Measurements from ENCODE around the gene KLHL10.

KLHL10 gene

GRCh38 chr17:41811549-41812380 lies 25.9 kb upstream of the KLHL10 start, which contains the start of gene P3H4:
Gene P3H4, minus strand, starts transcription at chr17:41811949. Its CDS starts 34 bp downstream, at chr17:41811915.
- no peaks in the 10 kb centered on the region for H3K9me2 ChIP-seq (replicated peaks; ENCODE audit: insufficient read depth, low read length)
- H3K4me2 ChIP-seq (ENCODE audit: low read depth, low read length) = peak within 1 kb of the TSS; percentile 99
- H3K4me3 ChIP-seq (ENCODE audit: low read length) = peak within 1 kb of the TSS; percentile 72
- H3K9ac ChIP-seq (ENCODE audit: low read length) = peak within 1 kb of the TSS; percentile 55; the same call in 1 of the 2 replicates
- no peaks in the 10 kb centered on the region for H3K36me3 ChIP-seq (replicated peaks; ENCODE audit: insufficient read depth, low read length)
- H3F3A ChIP-seq (ENCODE audit: insufficient read depth, low read length) = no peaks in the 10 kb centered on the region; the same call in 1 of the 2 replicates
- TF ChIP-seq EZH2phosphoT487 (IDR thresholded peaks at IDR 0.05; ENCODE audit: low read length) (no peak), CTCF (IDR thresholded peaks at IDR 0.05; ENCODE audit: low read length) (peak; percentile 62)
- no peaks in the 10 kb centered on the region for H4K20me1 ChIP-seq (ENCODE audit: insufficient read depth, low read length)
- no peaks in the 10 kb centered on the region for H3K79me2 ChIP-seq (ENCODE audit: low read length)
- H3K4me1 ChIP-seq (ENCODE audit: low read length) = 0 out of 2 replicates have a peak, but pooled peaks cover 10% of the 10 kb centered on the region
- H3K9me3 ChIP-seq (replicated peaks; ENCODE audit: insufficient read depth, low read length) = no peaks in the 10 kb centered on the region
- peak within 1 kb of the TSS; percentile 94 for H2AFZ ChIP-seq (ENCODE audit: low read length)
- no peak within 1 kb of the TSS for H3K27ac ChIP-seq (ENCODE audit: low read length)
- 0 out of 2 replicates have a peak, but pooled peaks cover 4% of the 10 kb centered on the region for H3K27me3 ChIP-seq (replicated peaks; ENCODE audit: insufficient read depth, low read length)
- DNase-seq = peak; percentile 76

- Histone ChIP-seq H3K27ac (ENCODE audit: low read length) (no peak within 1 kb of the TSS), H3K4me1 (ENCODE audit: low read length) (0 out of 2 replicates have a peak, but pooled peaks cover 10% of the 10 kb centered on the region), H3K4me3 (ENCODE audit: low read length) (peak within 1 kb of the TSS; percentile 72), H3K9me2 (replicated peaks; ENCODE audit: insufficient read depth, low read length) (no peaks in the 10 kb centered on the region), H4K20me1 (ENCODE audit: insufficient read depth, low read length) (no peaks in the 10 kb centered on the region), H3K9ac (ENCODE audit: low read length) (peak within 1 kb of the TSS; percentile 55; the same call in 1 of the 2 replicates), H3K9me3 (replicated peaks; ENCODE audit: insufficient read depth, low read length) (no peaks in the 10 kb centered on the region), H3K79me2 (ENCODE audit: low read length) (no peaks in the 10 kb centered on the region), H2AFZ (ENCODE audit: low read length) (peak within 1 kb of the TSS; percentile 94), H3F3A (ENCODE audit: insufficient read depth, low read length) (no peaks in the 10 kb centered on the region; the same call in 1 of the 2 replicates), H3K27me3 (replicated peaks; ENCODE audit: insufficient read depth, low read length) (0 out of 2 replicates have a peak, but pooled peaks cover 4% of the 10 kb centered on the region), H3K36me3 (replicated peaks; ENCODE audit: insufficient read depth, low read length) (no peaks in the 10 kb centered on the region), H3K4me2 (ENCODE audit: low read depth, low read length) (peak within 1 kb of the TSS; percentile 99)
- DNase-seq = peak; percentile 38
- TF ChIP-seq EZH2phosphoT487 (IDR thresholded peaks at IDR 0.05; ENCODE audit: low read length) (no peak), EZH2 (optimal IDR thresholded peaks at IDR 0.05; ENCODE audit: low read depth, low read length) (no peak), CTCF (IDR thresholded peaks at IDR 0.05; ENCODE audit: low read length) (no peak)
Measured at GRCh38 chr17:41812381-41813151, 25.1 kb upstream of the KLHL10 start, which contains the start of gene FKBP10. Gene FKBP10, plus strand, starts transcription at chr17:41813004. Its CDS starts 31 bp downstream, at chr17:41813035.

GRCh38 chr17:41813152-41813680 lies 24.4 kb upstream of the KLHL10 start:
- Histone ChIP-seq H3K9me2 (replicated peaks; ENCODE audit: insufficient read depth, low read length) (no peaks in the 10 kb centered on the region), H3K4me2 (ENCODE audit: low read depth, low read length) (no peak overlapping the region), H3K27ac (ENCODE audit: low read length) (no peak overlapping the region), H3K4me1 (ENCODE audit: low read length) (0 out of 2 replicates have a peak, but pooled peaks cover 10% of the 10 kb centered on the region), H3K79me2 (ENCODE audit: low read length) (no peaks in the 10 kb centered on the region), H3K9ac (ENCODE audit: low read length) (no peak overlapping the region), H3K9me3 (replicated peaks; ENCODE audit: insufficient read depth, low read length) (no peaks in the 10 kb centered on the region), H3F3A (ENCODE audit: insufficient read depth, low read length) (no peaks in the 10 kb centered on the region; the same call in 1 of the 2 replicates), H2AFZ (ENCODE audit: low read length) (no peak overlapping the region), H3K27me3 (replicated peaks; ENCODE audit: insufficient read depth, low read length) (0 out of 2 replicates have a peak, but pooled peaks cover 4% of the 10 kb centered on the region), H3K36me3 (replicated peaks; ENCODE audit: insufficient read depth, low read length) (no peaks in the 10 kb centered on the region), H3K4me3 (ENCODE audit: low read length) (no peak overlapping the region), H4K20me1 (ENCODE audit: insufficient read depth, low read length) (no peaks in the 10 kb centered on the region)
- TF ChIP-seq EZH2 (optimal IDR thresholded peaks at IDR 0.05; ENCODE audit: low read depth, low read length) (no peak), EZH2phosphoT487 (IDR thresholded peaks at IDR 0.05; ENCODE audit: low read length) (no peak), CTCF (IDR thresholded peaks at IDR 0.05; ENCODE audit: low read length) (no peak)
- DNase-seq = no peak
